Stimulated activated naive CD8-positive, alpha-beta T cell treated with anti-CD3 and anti-CD28 coated beads, Interleukin-15, Interleukin-2, amounts not matched to agents 100 ng/mL and 50 ng/mL, for 24 hours (primary cell): Measurements from ENCODE around the gene HCRTR1.

Experiments
- H3K27ac Mint-ChIP-seq: one replicate; pipeline ENCODE4 v1.8.0; 2021; ENCODE audit warnings: mild to moderate bottlenecking, mixed read lengths
- H3K27me3 Mint-ChIP-seq: one replicate; pipeline ENCODE4 v1.8.0; 2021; ENCODE audit warnings: mixed read lengths
- H3K36me3 Mint-ChIP-seq: one replicate; pipeline ENCODE4 v1.8.0; 2021; ENCODE audit warnings: low read depth, mixed read lengths
- H3K4me1 Mint-ChIP-seq: one replicate; pipeline ENCODE4 v1.8.0; 2021; ENCODE audit warnings: low read depth, mixed read lengths
- H3K4me3 Mint-ChIP-seq: one replicate; pipeline ENCODE4 v1.8.0; 2021; ENCODE audit warnings: mild to moderate bottlenecking, mixed read lengths
- H3K9me3 Mint-ChIP-seq: one replicate; pipeline ENCODE4 v1.8.0; 2021; ENCODE audit warnings: mixed read lengths

HCRTR1 gene

DNA sequence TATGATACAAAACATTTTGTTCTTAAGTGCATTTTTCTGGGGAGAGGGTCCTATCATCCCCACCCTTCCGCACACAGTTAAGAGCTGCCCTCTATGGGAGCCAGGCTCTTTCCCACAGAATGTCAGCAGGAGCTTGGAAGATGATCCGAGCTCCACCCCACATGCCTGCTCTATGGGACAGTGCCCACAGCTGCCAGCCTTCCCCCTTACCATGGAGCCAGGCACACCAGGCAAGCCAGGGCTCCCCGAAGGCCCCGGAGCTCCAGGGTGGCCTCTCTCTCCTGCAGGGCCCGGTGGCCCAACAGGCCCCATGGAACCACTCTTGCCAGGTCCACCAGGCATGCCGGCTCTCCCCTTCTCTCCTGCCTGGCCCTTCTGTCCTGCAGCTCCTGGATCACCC, 37.6 kb downstream of the HCRTR1 start:
- Mint-ChIP-seq H3K27me3 (no peaks in the 10 kb centered on the region), H3K4me1 (no peaks in the 10 kb centered on the region), H3K4me3 (no peak overlapping the region), H3K9me3 (no peaks in the 10 kb centered on the region), H3K27ac (no peak overlapping the region), H3K36me3 (no peaks in the 10 kb centered on the region)

DNA sequence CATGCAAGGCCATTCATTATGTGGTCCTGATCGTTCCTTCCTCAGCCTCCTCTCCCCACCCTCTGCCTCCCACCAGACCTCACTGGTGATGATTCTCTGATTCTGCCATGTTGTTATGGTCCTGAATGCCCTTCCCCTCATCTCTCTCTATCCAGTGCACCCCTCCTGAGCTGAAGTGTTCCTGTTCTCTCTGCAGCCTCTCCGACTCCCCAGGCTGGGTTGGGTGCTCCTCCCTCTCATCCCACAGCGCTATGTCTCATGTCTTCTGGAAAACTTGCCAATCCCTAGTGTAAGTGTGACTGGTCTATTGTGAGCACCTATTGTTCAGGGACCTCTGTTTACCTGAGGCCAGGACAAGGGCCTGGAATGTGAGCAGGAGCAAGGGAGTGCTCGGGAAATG, 38.3 kb downstream of the HCRTR1 start:
- Mint-ChIP-seq H3K27ac (no peak overlapping the region), H3K27me3 (no peaks in the 10 kb centered on the region)

DNA sequence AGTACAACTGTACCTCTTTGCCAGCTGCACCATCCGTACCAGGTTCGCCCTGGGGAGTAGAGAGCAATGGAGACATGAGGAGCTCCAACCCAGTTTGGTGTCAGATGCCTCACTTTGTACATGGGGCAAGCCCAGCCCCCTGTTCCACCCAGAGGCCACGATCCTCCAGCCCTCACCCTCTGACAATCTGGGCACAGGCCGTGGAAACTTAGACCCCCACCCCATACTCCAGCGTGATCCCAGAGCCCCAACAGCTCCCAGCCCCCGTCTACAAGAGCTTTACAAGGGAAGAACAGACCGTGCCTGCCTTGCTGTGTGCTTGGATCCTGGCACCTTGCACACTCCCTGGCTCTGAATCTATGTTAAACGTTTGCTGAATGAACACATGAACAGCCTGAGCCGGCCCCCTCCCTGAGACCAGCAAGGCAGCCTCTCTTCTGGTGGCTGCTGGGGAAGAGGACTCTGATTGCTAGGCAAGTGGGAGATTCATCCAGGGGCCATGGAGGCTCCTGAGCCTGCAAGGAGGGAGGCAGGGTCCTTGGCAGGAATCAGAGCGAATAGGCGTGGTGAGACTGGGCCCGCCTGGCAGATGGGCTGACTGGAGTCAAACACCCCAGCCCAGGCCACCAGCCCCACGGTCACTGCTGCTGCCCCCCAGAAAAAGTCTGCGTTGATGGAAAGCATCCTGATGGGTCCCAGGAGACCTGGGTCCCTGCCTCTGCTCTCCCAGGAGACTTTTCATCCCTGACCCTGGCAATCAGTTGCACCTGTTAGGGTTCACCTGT, 39.7 kb downstream of the HCRTR1 start:
- Mint-ChIP-seq H3K36me3 (no peaks in the 10 kb centered on the region), H3K27ac (no peak overlapping the region), H3K4me1 (no peaks in the 10 kb centered on the region), H3K27me3 (no peaks in the 10 kb centered on the region), H3K4me3 (no peak overlapping the region), H3K9me3 (no peaks in the 10 kb centered on the region)

More for the DNA sequence above, 38.3 kb downstream of the HCRTR1 start:
- H3K4me3 Mint-ChIP-seq = no peak overlapping the region
- H3K9me3 Mint-ChIP-seq = no peaks in the 10 kb centered on the region
- no peaks in the 10 kb centered on the region for H3K4me1 Mint-ChIP-seq
- no peaks in the 10 kb centered on the region for H3K36me3 Mint-ChIP-seq

DNA sequence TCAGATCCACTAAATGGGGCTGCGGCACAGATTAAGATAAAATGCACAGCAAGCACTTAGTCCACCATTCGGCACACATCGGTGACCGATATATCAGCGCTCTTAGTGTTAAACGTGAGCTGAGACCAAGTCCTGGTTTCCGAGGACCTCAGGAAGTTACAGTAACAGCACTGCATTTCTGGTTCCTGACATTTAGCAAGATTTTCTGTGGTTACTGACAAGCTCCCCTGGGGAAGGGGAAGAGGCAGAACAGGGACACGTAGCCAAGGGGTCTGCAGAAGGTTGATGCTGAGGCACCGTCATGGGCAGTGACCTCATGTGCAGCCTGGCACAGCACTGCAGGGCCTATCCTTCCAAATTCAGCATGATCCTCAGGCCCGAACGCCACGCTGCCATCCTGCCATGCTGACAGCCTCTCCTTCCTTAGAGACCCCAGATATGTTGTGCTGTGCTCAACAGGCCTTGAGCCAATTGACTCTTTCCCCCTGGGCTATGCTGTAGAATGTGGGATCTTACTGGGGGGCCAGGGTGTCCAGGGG, 40.6 kb downstream of the HCRTR1 start:
- Mint-ChIP-seq H3K27me3 (peaks cover 3% of the 10 kb centered on the region), H3K4me3 (no peak overlapping the region), H3K27ac (no peak overlapping the region), H3K9me3 (no peaks in the 10 kb centered on the region), H3K36me3 (no peaks in the 10 kb centered on the region), H3K4me1 (no peaks in the 10 kb centered on the region)

DNA sequence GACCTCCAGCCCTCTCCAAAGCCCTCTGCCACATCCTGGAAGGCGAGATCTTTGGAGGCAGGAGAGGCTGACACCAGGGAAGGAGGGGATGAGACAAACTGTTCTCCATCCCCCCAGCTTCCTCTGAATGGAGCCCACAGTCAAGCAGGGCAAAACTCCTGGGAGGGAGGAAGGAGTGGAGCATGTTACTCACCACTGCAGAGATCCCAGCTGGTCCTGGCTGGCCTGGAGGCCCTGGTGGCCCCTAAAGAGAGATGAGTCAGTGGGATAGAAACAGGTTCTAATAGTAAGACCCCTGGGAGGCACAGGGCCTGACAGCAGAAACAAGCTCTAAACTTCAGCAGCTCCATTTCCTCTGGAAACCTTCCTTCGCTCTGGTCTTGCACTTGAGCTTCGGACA, 41.2 kb downstream of the HCRTR1 start:
- Mint-ChIP-seq H3K4me3 (no peak overlapping the region), H3K4me1 (no peaks in the 10 kb centered on the region), H3K36me3 (no peaks in the 10 kb centered on the region), H3K27ac (no peak overlapping the region), H3K27me3 (peaks cover 3% of the 10 kb centered on the region), H3K9me3 (no peaks in the 10 kb centered on the region)

DNA sequence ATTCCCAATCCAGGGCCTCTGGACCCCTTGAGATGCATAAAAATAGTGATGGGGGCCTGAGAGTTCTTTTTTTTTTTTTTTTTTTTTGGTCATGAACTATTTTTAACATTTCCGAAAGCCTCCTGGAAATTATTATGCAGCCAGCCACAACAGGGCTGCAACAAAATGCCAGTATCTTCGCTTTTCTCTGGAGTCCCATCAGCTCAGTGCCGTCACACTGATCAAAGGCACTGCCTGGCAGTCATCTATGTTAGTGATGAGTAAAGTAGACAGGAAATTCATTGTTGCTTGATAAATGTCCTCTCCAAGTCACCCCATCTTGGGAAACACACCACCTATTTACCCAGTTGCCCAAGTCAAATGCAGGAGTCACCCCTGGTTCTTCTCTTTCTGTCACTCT, 42.4 kb downstream of the HCRTR1 start:
- Mint-ChIP-seq H3K27ac (no peak overlapping the region), H3K36me3 (no peaks in the 10 kb centered on the region), H3K4me1 (no peaks in the 10 kb centered on the region), H3K4me3 (no peak overlapping the region), H3K27me3 (peaks cover 3% of the 10 kb centered on the region), H3K9me3 (no peaks in the 10 kb centered on the region)

DNA sequence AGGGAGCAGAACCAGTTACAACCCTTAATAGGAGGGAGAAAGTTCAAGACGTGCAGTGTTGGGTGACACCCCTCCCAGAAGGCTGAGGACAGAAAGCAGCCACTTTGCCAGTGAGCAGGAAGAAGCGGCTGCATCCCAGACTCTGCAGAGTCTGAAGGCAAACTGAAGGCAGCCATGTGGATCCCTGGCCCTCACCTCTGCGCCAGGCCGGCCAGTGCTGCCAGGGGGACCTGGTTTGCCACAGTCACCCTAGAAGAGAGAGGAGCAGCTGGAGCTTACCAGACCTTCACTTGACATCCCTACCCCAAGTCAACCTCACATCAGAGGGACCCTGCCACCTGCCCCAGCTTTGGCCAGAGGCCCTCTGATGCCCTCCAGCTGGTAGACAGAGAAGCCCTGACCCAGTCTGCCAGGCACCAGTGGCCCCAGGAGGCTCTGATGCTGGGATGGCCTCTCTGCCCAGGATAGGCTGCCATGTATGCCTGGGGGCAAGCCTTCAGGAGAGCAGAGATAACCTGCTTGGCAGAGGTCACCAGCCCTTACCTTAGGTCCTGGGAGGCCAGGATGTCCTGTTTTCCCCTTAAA, 43.5 kb downstream of the HCRTR1 start:
- Mint-ChIP-seq H3K36me3 (no peaks in the 10 kb centered on the region), H3K4me1 (no peaks in the 10 kb centered on the region)

DNA sequence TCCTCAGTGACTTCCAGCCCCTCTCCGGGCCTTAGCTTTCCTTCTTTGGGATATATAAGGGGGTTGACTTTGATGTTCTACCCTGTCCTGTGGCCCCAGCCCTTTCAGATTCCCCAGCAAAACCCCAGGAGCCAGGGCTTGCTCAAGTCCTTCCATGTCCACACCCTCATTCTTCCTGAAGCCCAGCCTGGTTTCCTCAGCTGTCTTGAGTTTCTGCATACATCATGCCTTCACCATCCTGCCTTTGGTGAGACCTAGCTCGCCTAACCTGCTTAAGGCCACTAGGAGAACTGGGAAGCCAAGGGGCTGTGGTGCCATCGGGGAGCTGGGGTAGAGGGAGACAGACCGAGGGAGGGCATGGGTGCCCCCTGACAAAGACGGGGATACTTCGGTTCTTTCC, 44.4 kb downstream of the HCRTR1 start:
- Mint-ChIP-seq H3K4me3 (no peak overlapping the region), H3K4me1 (no peaks in the 10 kb centered on the region), H3K27ac (no peak overlapping the region), H3K27me3 (peaks cover 3% of the 10 kb centered on the region), H3K36me3 (no peaks in the 10 kb centered on the region), H3K9me3 (no peaks in the 10 kb centered on the region)

More for the DNA sequence above, 43.5 kb downstream of the HCRTR1 start:
- H3K9me3 Mint-ChIP-seq = no peaks in the 10 kb centered on the region
- H3K27ac Mint-ChIP-seq = no peak overlapping the region
- H3K27me3 Mint-ChIP-seq = peaks cover 3% of the 10 kb centered on the region
- no peak overlapping the region for H3K4me3 Mint-ChIP-seq

DNA sequence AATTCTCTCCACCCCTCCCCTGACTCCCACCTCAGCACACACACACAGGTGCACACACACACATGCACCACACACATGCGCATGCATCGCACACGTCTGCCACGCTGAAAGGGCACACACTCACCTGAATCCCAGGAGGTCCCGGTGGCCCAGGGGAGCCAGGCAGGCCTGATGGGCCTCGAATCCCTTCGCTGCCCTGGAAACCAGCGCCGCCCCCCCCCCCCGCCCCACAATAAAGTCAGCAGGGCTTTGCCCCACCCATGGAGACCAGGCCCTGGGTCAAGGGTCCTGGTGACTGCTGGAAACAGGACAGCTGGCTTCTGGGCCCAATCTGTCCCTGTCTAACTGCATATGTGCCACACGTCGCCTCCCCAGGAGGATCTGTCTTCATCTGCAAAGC, 45.0 kb downstream of the HCRTR1 start:
- Mint-ChIP-seq H3K27me3 (peaks cover 3% of the 10 kb centered on the region), H3K4me3 (no peak overlapping the region), H3K4me1 (no peaks in the 10 kb centered on the region), H3K27ac (no peak overlapping the region), H3K36me3 (no peaks in the 10 kb centered on the region), H3K9me3 (no peaks in the 10 kb centered on the region)

DNA sequence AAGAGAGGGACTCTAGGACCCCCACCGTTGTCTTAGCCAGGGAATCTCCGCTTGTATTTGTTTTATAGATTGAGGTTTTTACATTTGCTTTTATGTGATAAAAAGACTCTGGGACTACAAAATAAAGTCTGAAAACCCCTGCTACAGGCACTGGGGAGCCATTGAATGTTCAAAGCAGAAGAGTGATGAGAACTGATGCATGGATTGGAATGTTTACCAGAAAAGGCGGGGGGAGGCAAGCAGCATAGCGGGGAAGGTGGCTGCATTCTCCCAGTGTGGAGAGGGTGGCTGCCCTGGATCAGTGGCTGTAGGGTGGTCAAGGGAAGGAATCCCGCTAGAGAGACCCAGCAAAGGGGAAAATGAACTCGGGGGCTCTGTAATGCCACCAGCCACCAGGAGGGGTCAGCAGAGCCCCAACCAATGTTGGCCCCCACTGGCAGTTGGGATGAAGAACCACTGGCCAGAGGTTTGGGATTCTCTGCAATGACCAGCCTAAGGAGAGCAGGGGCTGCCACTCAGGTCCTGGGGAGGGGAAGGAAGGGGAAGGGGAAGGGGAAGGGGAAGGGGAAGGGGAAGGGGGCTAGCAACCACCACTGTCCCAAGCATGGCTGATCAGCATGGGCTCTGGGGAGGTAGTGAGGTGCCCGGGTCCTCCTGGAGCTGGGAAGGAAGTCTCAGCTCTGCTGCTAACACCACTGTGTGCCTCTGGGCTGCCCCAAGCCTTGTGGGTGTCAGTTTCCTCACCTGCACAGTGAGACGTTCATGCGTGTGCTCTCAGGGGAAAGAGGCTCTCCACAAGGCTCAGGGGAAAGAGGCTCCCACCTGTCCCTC, 46.3 kb downstream of the HCRTR1 start:
- H3K27ac Mint-ChIP-seq = no peak overlapping the region
- H3K36me3 Mint-ChIP-seq = no peaks in the 10 kb centered on the region
- H3K9me3 Mint-ChIP-seq = no peaks in the 10 kb centered on the region
- peaks cover 3% of the 10 kb centered on the region for H3K27me3 Mint-ChIP-seq
- no peak overlapping the region for H3K4me3 Mint-ChIP-seq
- no peaks in the 10 kb centered on the region for H3K4me1 Mint-ChIP-seq

DNA sequence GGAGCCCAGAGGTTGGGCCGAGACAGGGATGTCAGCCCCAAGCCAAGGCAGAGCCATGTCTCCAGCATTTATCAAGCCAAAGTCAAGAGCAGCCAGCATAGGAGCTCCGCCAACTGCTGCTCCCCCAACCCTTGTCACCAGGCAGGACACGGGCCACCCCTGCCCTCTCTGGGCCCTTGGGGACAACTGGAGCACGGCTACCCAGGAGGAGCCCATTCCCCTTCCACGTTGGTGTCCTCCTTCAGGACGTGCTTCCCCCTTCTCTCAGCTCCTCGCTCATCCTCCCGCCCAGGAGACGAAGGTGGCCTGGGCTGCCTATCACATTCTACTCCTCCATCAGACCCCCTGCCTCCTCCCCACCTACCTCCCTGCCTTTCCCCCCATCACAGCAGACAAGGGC, 47.0 kb downstream of the HCRTR1 start:
- Mint-ChIP-seq H3K9me3 (no peaks in the 10 kb centered on the region), H3K4me1 (peaks cover 3% of the 10 kb centered on the region), H3K4me3 (no peak overlapping the region), H3K36me3 (no peaks in the 10 kb centered on the region), H3K27ac (no peak overlapping the region), H3K27me3 (peaks cover 7% of the 10 kb centered on the region)

DNA sequence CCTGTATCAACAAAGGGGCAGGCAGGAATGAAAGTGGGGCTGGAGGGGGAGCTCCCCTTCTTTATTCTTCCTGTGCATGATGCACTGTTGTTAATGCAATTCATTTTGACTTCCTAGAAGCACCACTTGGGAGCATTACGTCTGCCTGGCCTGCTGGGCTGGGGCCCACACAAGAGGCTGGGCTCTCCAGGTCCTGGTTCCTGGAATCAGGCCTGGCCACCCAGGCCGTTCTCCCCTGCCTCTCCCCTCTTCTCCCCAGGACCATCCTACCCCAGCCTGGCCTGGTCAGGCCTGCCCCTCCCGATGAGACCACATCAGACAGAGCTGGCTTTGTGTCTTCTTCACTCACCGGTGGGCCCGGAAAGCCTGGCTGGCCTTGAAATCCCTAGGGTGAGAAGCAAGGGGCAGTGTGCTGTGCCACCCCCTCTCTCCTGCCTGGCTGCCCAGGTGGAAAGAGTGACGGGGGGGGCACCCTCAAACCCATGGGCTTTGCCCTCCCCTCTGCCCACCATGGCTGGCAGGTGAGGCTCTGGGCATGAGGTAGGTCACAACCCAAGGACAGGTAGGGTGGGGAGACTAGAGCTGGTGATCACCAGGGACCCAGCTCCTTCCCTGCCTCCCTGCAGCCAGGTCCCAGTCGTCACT, 47.9 kb downstream of the HCRTR1 start:
- H3K36me3 Mint-ChIP-seq = no peaks in the 10 kb centered on the region
- no peaks in the 10 kb centered on the region for H3K9me3 Mint-ChIP-seq
- peaks cover 13% of the 10 kb centered on the region for H3K27me3 Mint-ChIP-seq
- H3K4me3 Mint-ChIP-seq = no peak overlapping the region
- H3K4me1 Mint-ChIP-seq = peaks cover 10% of the 10 kb centered on the region
- H3K27ac Mint-ChIP-seq = no peak overlapping the region

DNA sequence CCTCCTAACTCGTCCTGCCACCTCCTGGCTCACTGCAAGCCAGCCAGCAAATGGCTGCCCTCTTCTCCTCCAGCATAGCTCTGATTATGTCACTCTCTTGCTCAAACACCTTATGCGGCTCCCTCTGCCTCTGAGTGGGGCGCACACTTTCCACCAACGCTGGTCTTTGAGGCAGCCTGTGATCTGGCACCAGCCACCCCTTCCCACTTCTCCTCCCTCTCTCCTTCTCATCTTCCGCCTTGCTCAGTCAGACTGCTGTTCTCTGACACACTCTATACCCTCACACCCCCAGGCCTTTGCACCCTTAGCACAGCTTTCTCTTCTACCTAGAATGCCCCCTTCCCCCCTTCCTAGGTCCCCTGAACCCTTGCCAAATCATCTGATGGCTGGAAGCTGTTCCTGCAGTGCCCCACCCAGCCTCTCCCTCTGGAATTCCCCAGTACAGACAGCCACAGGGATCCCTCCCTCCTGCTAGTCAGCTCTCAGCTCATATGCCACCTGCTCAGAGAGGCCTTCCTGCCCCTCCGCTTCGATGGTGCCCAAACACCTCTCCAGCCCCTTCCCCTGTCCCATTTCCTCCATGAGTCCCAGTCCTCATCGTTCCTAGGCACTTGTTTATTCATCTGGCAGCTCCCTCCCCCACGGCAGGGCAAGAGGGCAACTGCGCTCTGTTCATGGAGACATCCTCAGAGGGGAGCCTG, 48.9 kb downstream of the HCRTR1 start:
- Mint-ChIP-seq H3K36me3 (no peaks in the 10 kb centered on the region), H3K27me3 (peaks cover 17% of the 10 kb centered on the region), H3K4me1 (peaks cover 15% of the 10 kb centered on the region), H3K27ac (no peak overlapping the region), H3K9me3 (no peaks in the 10 kb centered on the region), H3K4me3 (no peak overlapping the region)

DNA sequence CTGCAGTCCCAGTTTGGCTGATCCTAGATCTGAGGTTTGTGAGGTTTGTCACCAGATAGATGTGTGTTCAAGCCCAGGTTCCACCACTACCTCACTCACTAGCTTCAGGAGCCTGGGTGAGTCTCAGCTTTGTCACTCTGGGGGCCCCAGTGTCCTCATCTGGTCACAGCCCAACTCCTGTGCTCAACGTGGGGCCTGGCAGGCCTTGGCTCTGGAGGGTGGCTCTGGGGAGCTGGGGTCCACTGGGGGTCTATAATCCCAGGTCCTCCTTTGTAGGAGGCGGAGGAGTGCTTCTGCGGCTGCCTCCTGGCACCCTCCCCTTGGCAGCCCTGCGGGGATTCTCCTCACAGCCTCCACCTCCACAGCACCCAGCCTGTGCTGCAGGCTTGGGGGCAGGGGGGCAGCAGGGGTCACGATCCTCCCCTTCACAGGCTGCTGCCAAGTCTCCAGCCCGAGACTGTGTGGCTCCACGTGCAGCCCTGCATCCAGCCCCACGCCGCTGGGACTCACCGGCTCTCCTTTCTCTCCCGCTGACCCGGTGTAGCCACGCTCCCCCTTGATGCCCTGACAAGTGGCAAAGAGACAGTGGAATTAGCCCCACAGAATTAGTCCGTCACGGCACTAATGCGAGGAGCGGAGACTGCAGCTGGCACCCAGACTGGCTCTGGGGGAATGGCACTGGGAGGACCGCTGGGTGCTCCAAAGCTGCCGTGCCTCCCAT, 49.7 kb downstream of the HCRTR1 start:
- no peak overlapping the region for H3K27ac Mint-ChIP-seq
- peaks cover 17% of the 10 kb centered on the region for H3K27me3 Mint-ChIP-seq
- H3K36me3 Mint-ChIP-seq = no peaks in the 10 kb centered on the region

More for the DNA sequence above, 49.7 kb downstream of the HCRTR1 start:
- Mint-ChIP-seq H3K9me3 (no peaks in the 10 kb centered on the region), H3K4me1 (peaks cover 15% of the 10 kb centered on the region), H3K4me3 (no peak overlapping the region)
